GM12878 (cell line): ENCODE data around the gene PTGS1. TPM values are rescaled to one million over a fixed set of nuclear protein-coding genes. Genes with fewer than 3 reads are reported as not detected.

Experiments used
- ATAC-seq: fragments of 200-7000 bp; cut with Tn5 transposase; 3 replicates; pipeline ENCODE4 v1.9.1; 2020; ENCODE audit warnings: mild to moderate bottlenecking, moderate library complexity
- BruUV-seq: library from RNA; stranded (reverse); fragments of 400-500 nt; replicated peaks from 2 replicates; lab custom pipeline; 2021; lab: Mats Ljungman, UMichigan
- CTCF ChIA-PET: fragments of 300-600 bp; sonication (Branson Sonifier 250); formaldehyde crosslinking; extraction: SDS; loops from one replicate; lab custom pipeline; 2021; ENCODE audit warnings: inconsistent platforms; lab: Yijun Ruan, JAX
- POLR2A ChIA-PET: fragments of 350-600 bp; formaldehyde crosslinking; extraction: SDS; loops from one replicate; lab custom pipeline; 2021; ENCODE audit warnings: inconsistent platforms; lab: Charles Lee
- RAD21 ChIA-PET: fragments of 300-600 bp; sonication (Branson Sonifier 250); formaldehyde crosslinking; loops from one replicate; lab custom pipeline; 2023; ENCODE audit warnings: antibody characterized with exemption; ENCODE audit not compliant: unreplicated experiment; lab: Charles Lee
- SMC1A ChIA-PET: fragments of 300-600 bp; sonication (Branson Sonifier 250); formaldehyde crosslinking; loops from one replicate; lab custom pipeline; 2023; ENCODE audit not compliant: unreplicated experiment, uncharacterized antibody; lab: Charles Lee
- DNase-seq: peaks from one replicate; pipeline ENCODE4 v3.0.0-alpha.2; 2011; ENCODE audit warnings: low read depth, low spot score
- FAIRE-seq: peaks from 3 replicates; lab custom pipeline; 2011; peaks lifted over from hg19 to GRCh38; lab: Jason Lieb, UNC
- H2AFZ ChIP-seq: 2 replicates; pipeline ENCODE4 v1.6.0; 2011; ENCODE audit warnings: low read depth, low read length, control low read depth; ENCODE audit not compliant: control insufficient read depth
- H3K27ac ChIP-seq: 2 replicates; pipeline ENCODE4 v1.5.1; 2011; ENCODE audit warnings: control low read depth; ENCODE audit not compliant: control insufficient read depth, insufficient read depth
- H3K27me3 ChIP-seq, 2 experiments: replicated peaks in 1 of 2; 2 replicates each; pipeline versions ENCODE4 v1.6.0 to v1.6.1; 2011; ENCODE audit warnings: low read length in 1 of 2; ENCODE audit not compliant: control insufficient read depth in 2 of 2, insufficient read depth in 2 of 2
- H3K36me3 ChIP-seq, 2 experiments: 2 replicates each; pipeline ENCODE4 v1.5.1; 2011; ENCODE audit warnings: low read length in 1 of 2; ENCODE audit not compliant: control insufficient read depth in 2 of 2, insufficient read depth in 2 of 2
- H3K4me1 ChIP-seq: 2 replicates; pipeline ENCODE4 v1.6.1; 2011; ENCODE audit warnings: mild to moderate bottlenecking, low read length, moderate library complexity, mixed read lengths; ENCODE audit not compliant: control insufficient read depth, insufficient read depth
- H3K4me2 ChIP-seq: 2 replicates; pipeline ENCODE4 v1.6.0; 2011; ENCODE audit warnings: control low read depth; ENCODE audit not compliant: control insufficient read depth, insufficient read depth
- H3K4me3 ChIP-seq: fragments of 200-600 bp; sonication (generic); 2 replicates; pipeline ENCODE4 v1.5.1; 2016
- H3K79me2 ChIP-seq: 2 replicates; pipeline ENCODE4 v1.6.0; 2011; ENCODE audit warnings: low read length; ENCODE audit not compliant: control insufficient read depth, insufficient read depth
- H3K9ac ChIP-seq: 2 replicates; pipeline ENCODE4 v1.8.0; 2011; ENCODE audit warnings: low read length, control low read depth, mixed read lengths; ENCODE audit not compliant: control insufficient read depth, insufficient read depth
- H3K9me3 ChIP-seq: replicated peaks from 3 replicates; pipeline ENCODE4 v1.5.1; 2011; ENCODE audit warnings: mild to moderate bottlenecking, low read length; ENCODE audit not compliant: control insufficient read depth, insufficient read depth
- H4K20me1 ChIP-seq: 2 replicates; pipeline ENCODE4 v1.6.0; 2011; ENCODE audit not compliant: control insufficient read depth, insufficient read depth
- ASH2L ChIP-seq: fragments of 300-600, 200-600 bp; sonication (generic); IDR thresholded peaks from 2 replicates; pipeline ENCODE4 v1.6.1; 2017; ENCODE audit warnings: low read depth, mild to moderate bottlenecking, borderline replicate concordance
- BHLHE40 ChIP-seq, 2 experiments: fragments of 450-650 bp in 1 of 2; IDR thresholded peaks; 2 replicates each; pipeline ENCODE4 v1.6.1; 2011 to 2017; ENCODE audit warnings: low read depth in 2 of 2, borderline replicate concordance in 1 of 2, improper control_type of control experiment in 1 of 2, low read length in 1 of 2, mild to moderate bottlenecking in 1 of 2
- NFXL1 ChIP-seq: fragments of 450-650 bp; IDR thresholded peaks from 2 replicates; pipeline ENCODE4 v1.6.1; 2017; ENCODE audit warnings: antibody characterized with exemption, mild to moderate bottlenecking, borderline replicate concordance
- WGBS: methylation state at CpG from one replicate; pipeline ENCODE4 v1.1.6; 2016; ENCODE audit warnings: low lambda C conversion rate; ENCODE audit not compliant: insufficient replicate concordance, insufficient coverage; ENCODE audit errors: missing lambda C conversion rate; 5-methylcytosine and 5-hydroxymethylcytosine counted together
- in situ Hi-C: fragments of 300-500 bp; cut with MboI; formaldehyde crosslinking; loops from 9 replicates; pipeline ENCODE4 v1.14.3; 2018; ENCODE audit warnings: mixed read lengths
- intact Hi-C: fragments of 100-400 bp; cut with micrococcal nuclease; formaldehyde crosslinking; loops from one replicate; pipeline ENCODE4 v1.14.2; 2022; ENCODE audit not compliant: unreplicated experiment
- polyA plus RNA-seq, 11 experiments: library from polyadenylated mRNA; depleted of rRNA in 4 of 11; unstranded in 6 of 11; stranded (reverse) in 5 of 11; fragments of >200 nt; fragmentation: Nextera tagmentation in 4 of 11; fragmentation: Illumina TruSeq in 1 of 11; extraction: Ambion mirVana in 4 of 11; extraction: Trizol in 1 of 11; gene quantifications; 1 replicate in 1 of 11; 2 replicates in 10 of 11; pipeline versions ENCODE4 v1.2.1 to v1.2.3, GENCODE V29; 2011 to 2016; ENCODE audit warnings: inconsistent platforms in 2 of 11, missing spikeins in 2 of 11, low read depth in 1 of 11
- total RNA-seq, 4 experiments: library from RNA; depleted of rRNA in 3 of 4; stranded (reverse); fragments of >200 nt in 3 of 4; fragmentation: Illumina TruSeq in 1 of 4; extraction: Trizol in 1 of 4; gene quantifications; 2 replicates each; pipeline versions ENCODE4 v1.2.1 to v1.2.3, GENCODE V29; 2013 to 2021

PTGS1 gene
- total and polyA plus RNA-seq, 10 of the 15 experiments (the other 5 are each of a cell fraction or from before 2014, with no cell fraction given) = 0.16 to 2.8 (median 0.96) TPM

- TF ChIP-seq NFXL1 = no peak
These were observed 12.4 kb downstream of the PTGS1 start (continued) for GRCh38 chr9:122382901-122383850.

DNA sequence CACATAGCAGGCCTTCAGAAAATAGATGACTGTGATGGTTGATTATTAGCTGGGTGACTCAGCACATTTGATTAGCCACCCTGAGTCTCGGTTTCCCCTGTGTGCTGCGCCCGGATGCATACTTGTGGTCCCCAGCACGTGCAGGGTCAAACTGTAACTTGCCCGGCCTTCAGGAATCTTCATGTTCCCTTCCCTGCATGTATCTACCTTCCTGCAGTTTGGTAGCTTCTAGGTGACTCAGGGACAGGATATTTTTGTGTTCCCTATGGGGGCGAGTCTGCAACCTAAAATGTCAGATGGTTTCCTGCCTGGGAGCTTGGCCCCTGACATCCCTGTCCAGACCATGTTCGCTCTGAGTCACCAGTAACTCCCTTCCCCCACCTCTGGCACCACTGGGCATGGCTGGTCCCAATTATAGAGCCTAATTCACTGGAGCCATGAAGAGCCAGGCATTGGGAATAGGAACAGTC, 13.2 kb downstream of the PTGS1 start:
- H3K9ac ChIP-seq = no peak overlapping the region
- FAIRE-seq (no peak), ATAC-seq (no peak), DNase-seq (no peak)
- no peak overlapping the region for H3K4me3 ChIP-seq
- peaks cover 6% of the 10 kb centered on the region; the same call in 2 of the 3 replicates for H3K9me3 ChIP-seq
- no peaks in the 10 kb centered on the region for H4K20me1 ChIP-seq
- RAD21 ChIA-PET = interaction anchor here (0.8 kb wide), 1 partner anchor 467 kb away, joined by 3 read pairs; no protein-coding TSS in a partner anchor
- no TSS peak for BruUV-seq
- in situ Hi-C loops (no loop called here), intact Hi-C loops (no loop called here)
- H3K79me2 ChIP-seq = no peaks in the 10 kb centered on the region
- POLR2A ChIA-PET = no interaction called here
- H3K27ac ChIP-seq = no peak overlapping the region
- H3K27me3 ChIP-seq = no peaks in the 10 kb centered on the region
- CTCF ChIA-PET = interaction anchor here (1.6 kb wide), 1 partner anchor 285 kb away, joined by 4 read pairs; no protein-coding TSS in a partner anchor
- H3K4me1 ChIP-seq = no peaks in the 10 kb centered on the region; the same call in 1 of the 2 replicates
- TF ChIP-seq BHLHE40 (IDR thresholded peaks at IDR 0.05; ENCODE audit: borderline replicate concordance in 1 of 2, low read depth in 2 of 2, low read length in 1 of 2) (peak in 1 of 2 experiments; percentile 69; a peak in 1 of 4 replicates), ASH2L (no peak)
- WGBS = 15% methylated on average over 7 of the region's 7 CpGs
- H3K4me2 ChIP-seq = no peak overlapping the region
- no peaks in the 10 kb centered on the region; a peak in 1 of 4 replicates for H3K36me3 ChIP-seq
- SMC1A ChIA-PET = no interaction called here
- H2AFZ ChIP-seq = no peak overlapping the region
